Measurements from ENCODE around the gene FNDC3A. TPM values are rescaled to one million over a fixed set of nuclear protein-coding genes. Genes with fewer than 3 reads are reported as not detected.

FNDC3A gene
- total and polyA plus RNA-seq, 9 of the 15 experiments (the other 6 are each of a cell fraction or from before 2014, with no cell fraction given) = 4.1 to 22.0 (median 13.5) TPM

DNA sequence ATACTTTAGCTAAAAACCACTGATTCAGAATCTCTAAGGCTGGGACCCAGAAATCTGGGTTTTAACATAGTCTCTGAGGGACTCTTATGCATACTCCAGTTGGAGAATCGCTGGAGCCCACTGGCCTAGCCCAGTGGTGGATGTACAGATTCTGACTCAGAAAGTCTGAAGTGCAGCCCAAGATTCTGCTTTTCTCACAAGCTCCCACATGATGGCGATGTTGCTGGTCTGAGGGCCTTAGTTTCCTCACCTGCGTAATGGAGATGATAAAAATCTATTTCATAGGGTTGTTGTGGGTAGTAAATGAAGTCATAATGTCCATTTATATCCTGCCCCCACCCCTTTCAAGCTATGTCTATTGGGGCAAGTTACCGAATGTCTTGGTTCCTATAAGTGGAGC lies 264.3 kb downstream of the FNDC3A start:
- ChIA-PET POLR2A (no interaction called here), CTCF (ENCODE audit: low intra/inter-chr PET ratio) (interaction anchor here (0.6 kb wide), 1 partner anchor 123 kb away, joined by 5 read pairs; no protein-coding TSS in a partner anchor)
- DNase-seq (ENCODE audit: extremely low read depth in 1 of 4, low spot score in 3 of 4) = peak in 1 of 4 experiments; percentile 30
- Histone ChIP-seq H2AFZ (ENCODE audit: low read depth, low read length) (no peak overlapping the region), H3K9me1 (ENCODE audit: control insufficient read depth, insufficient read depth, low read length) (no peaks in the 10 kb centered on the region), H3K4me1 (replicated peaks in 1 of 2; ENCODE audit: control insufficient read depth in 2 of 2, insufficient read depth in 2 of 2, low read length in 2 of 2) (no peaks in the 10 kb centered on the region), H3K27me3 (ENCODE audit: control insufficient read depth in 2 of 2, insufficient read depth in 2 of 2, low read length in 2 of 2) (no peaks in the 10 kb centered on the region), H3K9ac (ENCODE audit: insufficient read depth in 1 of 2, low read depth in 2 of 2, low read length in 2 of 2) (no peak overlapping the region), H4K20me1 (replicated peaks; ENCODE audit: control insufficient read depth, insufficient read depth, low read length) (no peaks in the 10 kb centered on the region), H3K4me2 (ENCODE audit: insufficient read depth, low read length) (no peak overlapping the region), H3K9me3 (replicated peaks; ENCODE audit: control insufficient read depth, insufficient read depth, low read depth, low read length) (no peaks in the 10 kb centered on the region), H3K36me3 (ENCODE audit: control insufficient read depth, insufficient read depth, low read length) (no peaks in the 10 kb centered on the region), H3K4me3 (no peak overlapping the region), H3K27ac (ENCODE audit: extremely low read depth, low read depth, low read length) (no peak overlapping the region), H3K79me2 (ENCODE audit: control insufficient read depth, insufficient read depth, low read length) (no peaks in the 10 kb centered on the region)
- 5% methylated on average over 4 of the region's 4 CpGs for WGBS (ENCODE audit: insufficient coverage, low coverage, missing lambda C conversion rate)
- in situ Hi-C loops (cut with MboI) = no loop called here
- peak; percentile 81 for ATAC-seq
- TF ChIP-seq ZFP91 (CRISPR knock-in tag; IDR thresholded peaks at IDR 0.05) = no peak
- TF ChIP-seq RAD21 (CRISPR knock-in tag; conservative IDR thresholded peaks at IDR 0.05 in 1 of 2, IDR thresholded peaks at IDR 0.05 in 1 of 2) = peak in 1 of 2 experiments; percentile 36; a peak in 2 of 4 replicates
- no peak for TF ChIP-seq NFE2 (IDR thresholded peaks at IDR 0.05; ENCODE audit: low read depth)
- no peak for TF ChIP-seq RBM22 (IDR thresholded peaks at IDR 0.05; ENCODE audit: low read depth, low read length, poor library complexity, severe bottlenecking)
- TF ChIP-seq SMARCB1 (IDR thresholded peaks at IDR 0.05; ENCODE audit: insufficient read length, low read depth) = no peak
- TF ChIP-seq HEY1 (CRISPR knock-in tag; IDR thresholded peaks at IDR 0.05; ENCODE audit: borderline replicate concordance) = no peak
- no peak for TF ChIP-seq CREBBP (IDR thresholded peaks at IDR 0.05; ENCODE audit: low read depth, low read length)
- TF ChIP-seq CTCF (IDR thresholded peaks at IDR 0.05 in 2 of 3, conservative IDR thresholded peaks at IDR 0.05 in 1 of 3; ENCODE audit: insufficient read depth in 2 of 3, low read depth in 1 of 3, low read length in 3 of 3) = peak; percentile 46 to 53 (median 49); a peak in 5 of 6 replicates
- peak; percentile 87 for FAIRE-seq
- intact Hi-C loops (cut with micrococcal nuclease) = no loop called here
- BruUV-seq (replicated peaks) = no TSS peak
